K562 (cell line): ENCODE results near the gene NPEPL1. TPM values are rescaled to one million over a fixed set of nuclear protein-coding genes. Genes with fewer than 3 reads are reported as not detected.

Source experiments
- ATAC-seq: fragments of 200-7000 bp; cut with Tn5 transposase; 3 replicates; pipeline ENCODE4 v1.9.1; 2020; ENCODE audit warnings: moderate library complexity
- BruUV-seq: library from RNA; stranded (reverse); fragments of 400-500 nt; replicated peaks from 2 replicates; lab custom pipeline; 2021; lab: Mats Ljungman, UMichigan
- CTCF ChIA-PET: fragments of 300-600 bp; formaldehyde crosslinking; extraction: SDS; loops from one replicate; lab custom pipeline; 2021; ENCODE audit warnings: low intra/inter-chr PET ratio; lab: Yijun Ruan, JAX
- POLR2A ChIA-PET: fragments of 300-600, 350-650 bp; sonication (Branson Sonifier 250); formaldehyde crosslinking; extraction: SDS; loops from one replicate; lab custom pipeline; 2021; ENCODE audit warnings: antibody characterized with exemption, inconsistent platforms; lab: Yijun Ruan, JAX
- DNase-seq, 4 experiments: peaks; one replicate each; pipeline versions ENCODE4 v3.0.0 to v3.0.0-alpha.2; 2011 to 2018; ENCODE audit warnings: low spot score in 3 of 4, mixed read lengths in 3 of 4; ENCODE audit errors: extremely low read depth in 1 of 4
- FAIRE-seq: peaks from 2 replicates; lab custom pipeline; 2011; peaks lifted over from hg19 to GRCh38; lab: Jason Lieb, UNC
- H2AFZ ChIP-seq: 2 replicates; pipeline ENCODE4 v1.6.0; 2011; ENCODE audit warnings: low read depth, low read length, control low read depth, inconsistent platforms
- H3K27ac ChIP-seq: fragments of 200-600 bp; 3 replicates; pipeline ENCODE4 v1.8.0; 2011; ENCODE audit warnings: low read depth, mild to moderate bottlenecking, control low read depth, inconsistent platforms, low read length, moderate library complexity, mixed read lengths; ENCODE audit errors: extremely low read depth
- H3K27me3 ChIP-seq, 2 experiments: fragments of 300-600 bp in 1 of 2; 2 replicates in 1 of 2; 3 replicates in 1 of 2; pipeline versions ENCODE4 v1.6.0 to v1.8.0; 2011; ENCODE audit warnings: inconsistent platforms in 2 of 2, low read length in 2 of 2, mild to moderate bottlenecking in 1 of 2, mixed read lengths in 1 of 2, moderate library complexity in 1 of 2; ENCODE audit not compliant: control insufficient read depth in 2 of 2, insufficient read depth in 2 of 2
- H3K36me3 ChIP-seq: fragments of 300-600 bp; 3 replicates; pipeline ENCODE4 v1.8.0; 2011; ENCODE audit warnings: mild to moderate bottlenecking, low read length, inconsistent platforms; ENCODE audit not compliant: control insufficient read depth, insufficient read depth
- H3K4me1 ChIP-seq, 2 experiments: fragments of 200-600 bp in 1 of 2; replicated peaks in 1 of 2; 2 replicates in 1 of 2; 3 replicates in 1 of 2; pipeline versions ENCODE4 v1.5.1 to v1.8.0; 2011; ENCODE audit warnings: inconsistent platforms in 2 of 2, low read length in 2 of 2, mild to moderate bottlenecking in 1 of 2, mixed read lengths in 1 of 2, moderate library complexity in 1 of 2; ENCODE audit not compliant: control insufficient read depth in 2 of 2, insufficient read depth in 2 of 2
- H3K4me2 ChIP-seq: 2 replicates; pipeline ENCODE4 v1.6.1; 2011; ENCODE audit warnings: low read length, control low read depth, inconsistent platforms, mixed read lengths; ENCODE audit not compliant: insufficient read depth
- H3K4me3 ChIP-seq: fragments of 200-600 bp; sonication (generic), shearing (Covaris generic); 2 replicates; pipeline ENCODE4 v1.5.1; 2016; ENCODE audit warnings: control low read depth, inconsistent platforms
- H3K79me2 ChIP-seq: fragments of 200-600 bp; 3 replicates; pipeline ENCODE4 v1.8.0; 2011; ENCODE audit warnings: low read length, inconsistent platforms; ENCODE audit not compliant: control insufficient read depth, insufficient read depth
- H3K9ac ChIP-seq, 2 experiments: 2 replicates each; pipeline versions ENCODE4 v1.6.0 to v1.6.1; 2011; ENCODE audit warnings: low read depth in 2 of 2, low read length in 2 of 2, control low read depth in 1 of 2, inconsistent platforms in 1 of 2, mild to moderate bottlenecking in 1 of 2, mixed read lengths in 1 of 2; ENCODE audit not compliant: insufficient read depth in 1 of 2
- H3K9me1 ChIP-seq: one replicate; pipeline ENCODE4 v1.6.0; 2011; ENCODE audit warnings: inconsistent platforms, mild to moderate bottlenecking, low read length, moderate library complexity; ENCODE audit not compliant: control insufficient read depth, insufficient read depth
- H3K9me3 ChIP-seq: replicated peaks from 2 replicates; pipeline ENCODE4 v1.5.1; 2011; ENCODE audit warnings: low read depth, low read length, inconsistent platforms; ENCODE audit not compliant: control insufficient read depth, insufficient read depth
- H4K20me1 ChIP-seq: replicated peaks from 2 replicates; pipeline ENCODE4 v1.6.1; 2011; ENCODE audit warnings: low read length, inconsistent platforms, mixed read lengths; ENCODE audit not compliant: control insufficient read depth, insufficient read depth
- ARHGAP35 ChIP-seq: fragments of 450-650 bp; IDR thresholded peaks from 2 replicates; pipeline ENCODE4 v1.6.1; 2018; ENCODE audit not compliant: partially characterized antibody
- ATF3 ChIP-seq, 2 experiments: fragments of 450-650 bp in 1 of 2; sonication (generic) in 1 of 2; formaldehyde crosslinking in 1 of 2; IDR thresholded peaks in 1 of 2; conservative IDR thresholded peaks in 1 of 2; 2 replicates each; pipeline versions ENCODE4 v1.6.1 to v1.8.1; 2016 to 2023; ENCODE audit warnings: mild to moderate bottlenecking in 2 of 2, moderate library complexity in 2 of 2, inconsistent platforms in 1 of 2, missing genetic modification reagents in 1 of 2
- EP400 ChIP-seq: fragments of 450-650 bp; IDR thresholded peaks from 2 replicates; pipeline ENCODE4 v1.6.1; 2017; ENCODE audit warnings: antibody characterized with exemption, mild to moderate bottlenecking, moderate library complexity
- FOXJ2 ChIP-seq: fragments of 200-800 bp; sonication (Bioruptor generic); IDR thresholded peaks from 2 replicates; pipeline ENCODE4 v1.6.1; 2016; ENCODE audit warnings: missing genetic modification characterization, missing compliant biosample characterization
- GTF2A2 ChIP-seq: IDR thresholded peaks from 2 replicates; pipeline ENCODE4 v1.6.1; 2016; ENCODE audit warnings: mild to moderate bottlenecking, missing genetic modification characterization, missing compliant biosample characterization
- JUN ChIP-seq, 2 experiments: sonication (generic) in 1 of 2; formaldehyde crosslinking in 1 of 2; IDR thresholded peaks; 2 replicates each; pipeline versions ENCODE4 v1.6.1 to v1.8.0; 2012 to 2022; ENCODE audit warnings: borderline replicate concordance in 2 of 2, mild to moderate bottlenecking in 2 of 2, improper control_type of control experiment in 1 of 2, low read depth in 1 of 2, low read length in 1 of 2, missing genetic modification reagents in 1 of 2
- KDM5B ChIP-seq: fragments of 200-600 bp; sonication (generic); IDR thresholded peaks from 2 replicates; pipeline ENCODE4 v1.6.1; 2012; ENCODE audit warnings: low read depth, mild to moderate bottlenecking, moderate library complexity, low read length, control low read depth, inconsistent platforms; ENCODE audit not compliant: insufficient replicate concordance
- NCOA4 ChIP-seq: fragments of 450-650 bp; IDR thresholded peaks from 2 replicates; pipeline ENCODE4 v1.6.1; 2018; ENCODE audit warnings: mild to moderate bottlenecking; ENCODE audit not compliant: partially characterized antibody
- NFE2 ChIP-seq: IDR thresholded peaks from 2 replicates; pipeline ENCODE4 v1.6.1; 2014; ENCODE audit warnings: antibody characterized with exemption, low read depth
- SAFB ChIP-seq: fragments of 200-400 bp; formaldehyde crosslinking; IDR thresholded peaks from 2 replicates; pipeline ENCODE4 v1.6.1; 2017; ENCODE audit warnings: low read depth, low read length, borderline replicate concordance
- TCFL5 ChIP-seq: fragments of 250-450 bp; sonication (Bioruptor Pico); conservative IDR thresholded peaks from 2 replicates; pipeline ENCODE4 v1.6.1; 2021; ENCODE audit warnings: mild to moderate bottlenecking, moderate library complexity, matching md5 sums
- ZBTB34 ChIP-seq: fragments of 250-450 bp; sonication (Bioruptor Pico); IDR thresholded peaks from 2 replicates; pipeline ENCODE4 v1.8.0; 2021; ENCODE audit warnings: mild to moderate bottlenecking, moderate library complexity
- ZNF79 ChIP-seq: fragments of 250-450 bp; sonication (Bioruptor Pico); IDR thresholded peaks from 2 replicates; pipeline ENCODE4 v1.4.0; 2020; ENCODE audit warnings: low read depth, mild to moderate bottlenecking, moderate library complexity
- WGBS: fragments of 100-300 bp; shearing (Covaris generic); methylation state at CpG from one replicate; pipeline ENCODE4 v1.1.6; 2016; ENCODE audit warnings: low coverage, mixed read lengths; ENCODE audit not compliant: insufficient coverage; ENCODE audit errors: missing lambda C conversion rate; 5-methylcytosine and 5-hydroxymethylcytosine counted together
- in situ Hi-C: fragments of 300-500 bp; cut with MboI; formaldehyde crosslinking; loops from 4 replicates; pipeline ENCODE4 v1.15.0; 2018; ENCODE audit warnings: inconsistent platforms, mixed read lengths
- intact Hi-C: fragments of 100-400 bp; cut with micrococcal nuclease; formaldehyde crosslinking; loops from 2 replicates; pipeline ENCODE4 v1.14.2; 2022
- polyA plus RNA-seq, 8 experiments: library from polyadenylated mRNA; depleted of rRNA in 4 of 8; stranded (reverse) in 5 of 8; unstranded in 3 of 8; fragments of >200 nt; fragmentation: Nextera tagmentation in 2 of 8; fragmentation: Illumina TruSeq in 1 of 8; extraction: Ambion mirVana in 2 of 8; extraction: Trizol in 1 of 8; gene quantifications; 2 replicates each; pipeline versions ENCODE4 v1.2.1 to v1.2.3, GENCODE V29; 2011 to 2014; ENCODE audit warnings: inconsistent platforms in 1 of 8, missing spikeins in 1 of 8
- total RNA-seq, 7 experiments: library from RNA; depleted of rRNA in 6 of 7; stranded (reverse); fragments of >200 nt in 6 of 7; fragmentation: Illumina TruSeq in 2 of 7; extraction: Trizol in 2 of 7; gene quantifications; 2 replicates each; pipeline versions ENCODE4 v1.2.1 to v1.2.3, GENCODE V29; 2011 to 2021; ENCODE audit warnings: low replicate concordance in 1 of 7

The NPEPL1 gene
- total and polyA plus RNA-seq, 9 of the 15 experiments (the other 6 are each of a cell fraction or from before 2014, with no cell fraction given) = 0.04 to 5.6 (median 0.94) TPM

GRCh38 chr20:58657986-58658385, 34.6 kb upstream of the NPEPL1 start:
- Histone ChIP-seq H3K9me3 (no peaks in the 10 kb centered on the region), H3K9ac (no peak overlapping the region), H3K27ac (no peak overlapping the region), H3K4me2 (no peak overlapping the region), H3K36me3 (peaks cover 40% of the 10 kb centered on the region), H3K27me3 (no peaks in the 10 kb centered on the region), H3K79me2 (peaks cover 92% of the 10 kb centered on the region), H4K20me1 (no peaks in the 10 kb centered on the region), H3K4me1 (peaks cover 0 to 11% of the 10 kb centered on the region in 2 experiments; a peak in 3 of 5 replicates), H2AFZ (no peak overlapping the region), H3K9me1 (no peaks in the 10 kb centered on the region), H3K4me3 (no peak overlapping the region)
- DNase-seq (no peak), ATAC-seq (no peak), FAIRE-seq (no peak)
- BruUV-seq = no TSS peak
- TF ChIP-seq KDM5B = no peak
- TF ChIP-seq ZNF79 (CRISPR knock-in tag) = no peak
- TF ChIP-seq EP400 = no peak
- in situ Hi-C loops (loop anchor here (10.0 kb wide), 1 partner anchor 187 kb away; no protein-coding TSS in a partner anchor), intact Hi-C loops (loop anchor here (10.0 kb wide), 1 partner anchor 423 kb away; no protein-coding TSS in a partner anchor)
- POLR2A ChIA-PET = no interaction called here
- CTCF ChIA-PET = no interaction called here
- 80% methylated on average over 4 of the region's 4 CpGs for WGBS

- ChIA-PET POLR2A (no interaction called here), CTCF (no interaction called here)
- Histone ChIP-seq H3K4me2 (no peak overlapping the region), H3K9me1 (no peaks in the 10 kb centered on the region), H3K27me3 (no peaks in the 10 kb centered on the region), H3K9ac (no peak overlapping the region), H3K36me3 (peaks cover 43% of the 10 kb centered on the region), H3K79me2 (peaks cover 88% of the 10 kb centered on the region), H3K4me1 (peaks cover 0 to 11% of the 10 kb centered on the region in 2 experiments; a peak in 3 of 5 replicates)
- WGBS = 81% methylated on average over 4 of the region's 4 CpGs
- no TSS peak for BruUV-seq
- in situ Hi-C loops = loop anchor here (10.0 kb wide), 1 partner anchor 186 kb away; no protein-coding TSS in a partner anchor
- no peak for TF ChIP-seq JUN (IDR thresholded peaks at IDR 0.05; ENCODE audit: borderline replicate concordance, low read depth, low read length)
- no peak for TF ChIP-seq JUN (CRISPR knock-in tag; IDR thresholded peaks at IDR 0.05; ENCODE audit: borderline replicate concordance)
- TF ChIP-seq FOXJ2 (tag) = no peak
- TF ChIP-seq SAFB = no peak
- no peak for TF ChIP-seq TCFL5 (CRISPR knock-in tag)
- TF ChIP-seq ATF3 (IDR thresholded peaks at IDR 0.05) = no peak
- no peak for TF ChIP-seq ATF3 (CRISPR knock-in tag; conservative IDR thresholded peaks at IDR 0.05)
- TF ChIP-seq ARHGAP35 = no peak
- TF ChIP-seq ZBTB34 = no peak
- no peak for TF ChIP-seq NCOA4
- TF ChIP-seq GTF2A2 (tag) = no peak
- TF ChIP-seq NFE2 = no peak
- TF ChIP-seq, all 486 proteins: peak for 0
- no peak overlapping the region for H3K27ac ChIP-seq
- no peak overlapping the region for H3K4me3 ChIP-seq
- intact Hi-C loops = loop anchor here (10.0 kb wide), 1 partner anchor 424 kb away; no protein-coding TSS in a partner anchor
- no peak overlapping the region for H2AFZ ChIP-seq
- FAIRE-seq (no peak), DNase-seq (no peak), ATAC-seq (no peak)
- no peaks in the 10 kb centered on the region for H3K9me3 ChIP-seq
- no peaks in the 10 kb centered on the region for H4K20me1 ChIP-seq
Measured at GRCh38 chr20:58658760-58659159, 33.8 kb upstream of the NPEPL1 start.
